Keratinocyte (primary cell): ENCODE results near the gene MC2R.

Source experiments
- EZH2 ChIP-seq: IDR thresholded peaks from one replicate; pipeline ENCODE4 v1.6.1; 2012; ENCODE audit warnings: inconsistent platforms, mild to moderate bottlenecking, low read length, moderate library complexity
- TF ChIP-seq, protein P1 (sequence below), 3 experiments: IDR thresholded peaks in 1 of 3; conservative IDR thresholded peaks in 1 of 3; optimal IDR thresholded peaks in 1 of 3; 2 replicates in 2 of 3; 3 replicates in 1 of 3; pipeline versions ENCODE3 to v1.5.1; 2011; ENCODE audit warnings: low read length in 3 of 3, mild to moderate bottlenecking in 3 of 3, moderate library complexity in 2 of 3, control low read depth in 1 of 3, inconsistent platforms in 1 of 3; ENCODE audit not compliant: insufficient read depth in 2 of 3; ENCODE audit errors: extremely low read depth in 1 of 3

DNA sequence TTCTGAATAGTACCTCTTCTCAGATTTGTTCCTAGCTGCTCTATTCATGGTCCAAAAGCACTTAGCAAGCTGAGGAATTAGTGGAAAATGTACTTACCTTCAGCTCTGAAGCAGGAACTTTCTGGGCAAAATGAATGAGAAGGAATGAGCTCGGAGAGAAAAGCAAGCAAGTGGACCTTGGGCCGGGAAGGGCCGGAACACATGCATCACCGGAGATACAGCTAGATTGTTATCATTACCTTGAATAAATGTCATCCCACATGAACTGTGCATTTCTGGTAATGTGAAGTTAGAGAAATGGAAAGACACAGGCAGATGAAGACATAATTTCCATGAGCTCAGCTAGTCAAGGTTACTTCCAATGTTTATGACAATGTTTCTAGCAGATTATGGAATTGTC is at the start of gene MC2R:
- TF ChIP-seq, protein P1, sequence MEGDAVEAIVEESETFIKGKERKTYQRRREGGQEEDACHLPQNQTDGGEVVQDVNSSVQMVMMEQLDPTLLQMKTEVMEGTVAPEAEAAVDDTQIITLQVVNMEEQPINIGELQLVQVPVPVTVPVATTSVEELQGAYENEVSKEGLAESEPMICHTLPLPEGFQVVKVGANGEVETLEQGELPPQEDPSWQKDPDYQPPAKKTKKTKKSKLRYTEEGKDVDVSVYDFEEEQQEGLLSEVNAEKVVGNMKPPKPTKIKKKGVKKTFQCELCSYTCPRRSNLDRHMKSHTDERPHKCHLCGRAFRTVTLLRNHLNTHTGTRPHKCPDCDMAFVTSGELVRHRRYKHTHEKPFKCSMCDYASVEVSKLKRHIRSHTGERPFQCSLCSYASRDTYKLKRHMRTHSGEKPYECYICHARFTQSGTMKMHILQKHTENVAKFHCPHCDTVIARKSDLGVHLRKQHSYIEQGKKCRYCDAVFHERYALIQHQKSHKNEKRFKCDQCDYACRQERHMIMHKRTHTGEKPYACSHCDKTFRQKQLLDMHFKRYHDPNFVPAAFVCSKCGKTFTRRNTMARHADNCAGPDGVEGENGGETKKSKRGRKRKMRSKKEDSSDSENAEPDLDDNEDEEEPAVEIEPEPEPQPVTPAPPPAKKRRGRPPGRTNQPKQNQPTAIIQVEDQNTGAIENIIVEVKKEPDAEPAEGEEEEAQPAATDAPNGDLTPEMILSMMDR (optimal IDR thresholded peaks at IDR 0.05 in 1 of 3, IDR thresholded peaks at IDR 0.05 in 1 of 3, conservative IDR thresholded peaks at IDR 0.05 in 1 of 3; ENCODE audit: extremely low read depth in 1 of 3, insufficient read depth in 2 of 3, low read length in 3 of 3) = no peak
- TF ChIP-seq EZH2 = no peak
